ENCODE measurements around the gene NT5C. TPM values are rescaled to one million over a fixed set of nuclear protein-coding genes. Genes with fewer than 3 reads are reported as not detected.

Gene NT5C
- total RNA-seq, 4 donors from 2014 or later: 62.8 to 111 (median 68.0) TPM

DNA sequence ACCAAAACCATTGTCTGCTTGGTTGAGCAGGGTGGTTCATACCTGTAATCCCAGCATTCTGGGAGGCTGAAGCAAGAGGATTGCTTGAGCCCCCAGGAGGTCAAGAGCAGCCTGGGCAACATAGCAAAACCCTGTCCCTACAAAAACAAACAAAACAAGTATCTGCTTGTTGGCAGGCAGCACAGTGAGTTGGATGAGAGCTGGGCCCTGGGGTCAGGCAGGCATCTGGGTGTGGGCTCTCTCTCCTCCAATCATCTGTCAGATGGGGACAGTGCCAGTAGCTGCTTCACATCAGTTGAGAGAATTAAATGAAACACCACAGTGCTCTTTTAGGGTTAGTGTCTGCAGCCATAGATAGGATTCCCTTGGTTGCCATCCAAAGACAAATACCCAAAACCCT is 16.0 kb downstream of the NT5C start:
- ATAC-seq (no peak), DNase-seq (no peak)
- Histone ChIP-seq H3K27ac (no peak overlapping the region), H3K4me1 (peaks cover 11 to 22% of the 10 kb centered on the region in 2 donors), H3K4me3 (no peak overlapping the region), H3K36me3 (no peaks in the 10 kb centered on the region), H3K9me3 (no peaks in the 10 kb centered on the region), H3K27me3 (no peaks in the 10 kb centered on the region)
- no peak for TF ChIP-seq POLR2A (IDR thresholded peaks at IDR 0.05)
- TF ChIP-seq, protein P1, sequence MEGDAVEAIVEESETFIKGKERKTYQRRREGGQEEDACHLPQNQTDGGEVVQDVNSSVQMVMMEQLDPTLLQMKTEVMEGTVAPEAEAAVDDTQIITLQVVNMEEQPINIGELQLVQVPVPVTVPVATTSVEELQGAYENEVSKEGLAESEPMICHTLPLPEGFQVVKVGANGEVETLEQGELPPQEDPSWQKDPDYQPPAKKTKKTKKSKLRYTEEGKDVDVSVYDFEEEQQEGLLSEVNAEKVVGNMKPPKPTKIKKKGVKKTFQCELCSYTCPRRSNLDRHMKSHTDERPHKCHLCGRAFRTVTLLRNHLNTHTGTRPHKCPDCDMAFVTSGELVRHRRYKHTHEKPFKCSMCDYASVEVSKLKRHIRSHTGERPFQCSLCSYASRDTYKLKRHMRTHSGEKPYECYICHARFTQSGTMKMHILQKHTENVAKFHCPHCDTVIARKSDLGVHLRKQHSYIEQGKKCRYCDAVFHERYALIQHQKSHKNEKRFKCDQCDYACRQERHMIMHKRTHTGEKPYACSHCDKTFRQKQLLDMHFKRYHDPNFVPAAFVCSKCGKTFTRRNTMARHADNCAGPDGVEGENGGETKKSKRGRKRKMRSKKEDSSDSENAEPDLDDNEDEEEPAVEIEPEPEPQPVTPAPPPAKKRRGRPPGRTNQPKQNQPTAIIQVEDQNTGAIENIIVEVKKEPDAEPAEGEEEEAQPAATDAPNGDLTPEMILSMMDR (IDR thresholded peaks at IDR 0.05 in 4 of 5, conservative IDR thresholded peaks at IDR 0.05 in 1 of 5): no peak
- in situ Hi-C loops (cut with MboI; ENCODE audit: low sequenced_read_pairs in 4 of 4): loop anchor here (10.0 kb wide), 2 partner anchors 59 to 89 kb away; partner anchors contain the start of gene NUP85 (in 3 of the 4)
- intact Hi-C loops (cut with DNase I; ENCODE audit: low total_unique reads): loop anchor here (1.0 kb wide), 1 partner anchor 155 kb away; no protein-coding TSS in a partner anchor

DNA sequence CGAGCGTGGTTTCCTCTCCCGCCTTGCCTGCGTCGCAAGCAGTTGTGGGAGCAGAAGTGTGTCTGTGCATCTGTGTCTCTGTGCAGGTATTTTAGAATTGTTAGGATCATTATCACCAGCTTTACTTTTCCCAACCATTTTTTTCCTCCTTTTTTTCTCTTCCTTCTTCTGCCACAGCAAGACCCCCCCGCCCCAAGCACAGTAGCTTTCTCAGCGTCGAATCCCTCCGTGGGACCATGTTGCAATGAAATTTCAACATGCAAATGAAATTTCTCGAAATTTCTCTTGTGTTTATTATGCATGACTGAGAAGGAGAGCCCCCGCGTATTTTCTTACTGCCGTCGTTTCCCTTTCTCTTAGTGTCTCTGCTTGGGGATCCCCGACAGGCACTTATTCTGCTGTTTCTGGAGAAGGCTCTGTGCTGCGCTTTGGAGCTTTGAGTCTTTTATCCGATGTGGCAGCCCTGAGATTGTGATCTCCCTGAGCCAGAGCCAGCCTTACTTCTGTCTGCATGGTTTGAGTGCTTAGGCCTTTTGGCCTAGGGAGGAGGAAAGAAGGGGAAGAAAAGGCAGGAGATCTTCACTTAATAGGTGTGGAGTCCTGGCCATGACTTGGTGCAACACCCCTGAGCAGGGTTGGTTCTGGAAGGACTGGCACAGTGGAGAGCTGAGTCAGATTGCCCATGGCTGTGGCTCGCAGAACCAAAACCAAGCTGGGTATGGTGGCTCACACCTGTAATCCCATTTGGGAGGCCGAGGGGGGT is 16.8 kb downstream of the NT5C start:
- Histone ChIP-seq H3K4me3 (peak overlapping the region; percentile 52 to 75 (median 65)), H3K36me3 (no peaks in the 10 kb centered on the region), H3K9me3 (no peaks in the 10 kb centered on the region), H3K27me3 (no peaks in the 10 kb centered on the region), H3K27ac (peak overlapping the region; percentile 77 to 86 (median 82)), H3K4me1 (peaks cover 11 to 28% of the 10 kb centered on the region in 2 donors)
- in situ Hi-C loops (cut with MboI; ENCODE audit: low sequenced_read_pairs in 4 of 4) (loop anchor here (5.0 to 10.0 kb wide), 3 partner anchors 60 to 90 kb away; partner anchors contain the start of gene NUP85 (in 3 of the 4)), intact Hi-C loops (cut with DNase I; ENCODE audit: low total_unique reads) (loop anchor here (1.0 kb wide), 4 partner anchors 17 to 156 kb away; partner anchors contain the start of gene NT5C)
- TF ChIP-seq, protein P1 (IDR thresholded peaks at IDR 0.05 in 4 of 5, conservative IDR thresholded peaks at IDR 0.05 in 1 of 5): no peak
- no peak for TF ChIP-seq POLR2A (IDR thresholded peaks at IDR 0.05)
- no peak for DNase-seq
- ATAC-seq: no peak

GRCh38 chr17:75113798-75114551 is 17.6 kb downstream of the NT5C start:
- intact Hi-C loops (cut with DNase I; ENCODE audit: low total_unique reads): loop anchor here (1.0 kb wide), 3 partner anchors 17 to 87 kb away; partner anchors contain the start of gene NT5C
- peak overlapping the region; percentile 77 to 86 (median 82) for H3K27ac ChIP-seq
- in situ Hi-C loops (cut with MboI; ENCODE audit: low sequenced_read_pairs in 4 of 4): loop anchor here (5.0 to 10.0 kb wide), 3 partner anchors 61 to 91 kb away; partner anchors contain the start of gene NUP85 (in 3 of the 4)
- no peaks in the 10 kb centered on the region for H3K9me3 ChIP-seq
- DNase-seq (peak; percentile 85 to 86), ATAC-seq (peak; percentile 91 to 93)
- H3K36me3 ChIP-seq: no peaks in the 10 kb centered on the region
- H3K4me3 ChIP-seq: peak overlapping the region; percentile 52 to 75 (median 65)
- no peaks in the 10 kb centered on the region for H3K27me3 ChIP-seq
- TF ChIP-seq, protein P1 (IDR thresholded peaks at IDR 0.05 in 4 of 5, conservative IDR thresholded peaks at IDR 0.05 in 1 of 5): peak; percentile 96 to 97 (median 97)
- TF ChIP-seq POLR2A (IDR thresholded peaks at IDR 0.05): no peak
- H3K4me1 ChIP-seq: peaks cover 16 to 34% of the 10 kb centered on the region in 2 donors

- intact Hi-C loops (cut with DNase I; ENCODE audit: low total_unique reads): loop anchor here (2.0 kb wide), 1 partner anchor 51 kb away; no protein-coding TSS in a partner anchor
- no peaks in the 10 kb centered on the region for H3K27me3 ChIP-seq
These were observed 19.7 kb downstream of the NT5C start for GRCh38 chr17:75111777-75112335.

More at GRCh38 chr17:75111777-75112335, 19.7 kb downstream of the NT5C start:
- peaks cover 16 to 34% of the 10 kb centered on the region in 2 donors for H3K4me1 ChIP-seq
- TF ChIP-seq, protein P1 (IDR thresholded peaks at IDR 0.05 in 4 of 5, conservative IDR thresholded peaks at IDR 0.05 in 1 of 5): no peak
- no peak for TF ChIP-seq POLR2A (IDR thresholded peaks at IDR 0.05)
- no peak overlapping the region for H3K4me3 ChIP-seq
- no peak overlapping the region for H3K27ac ChIP-seq
- no peak for ATAC-seq
- no peaks in the 10 kb centered on the region for H3K36me3 ChIP-seq
- no peak for DNase-seq
- in situ Hi-C loops (cut with MboI; ENCODE audit: low sequenced_read_pairs in 4 of 4): loop anchor here (5.0 to 10.0 kb wide), 3 partner anchors 63 to 93 kb away; partner anchors contain the start of gene NUP85 (in 3 of the 4)
- H3K9me3 ChIP-seq: no peaks in the 10 kb centered on the region

Data from gastrocnemius medialis (tissue), 4 donors.